ENCODE measurements around the gene LNX1. TPM values are rescaled to one million over a fixed set of nuclear protein-coding genes. Genes with fewer than 3 reads are reported as not detected.

The LNX1 gene
- total RNA-seq, 1 experiment from 2014 or later = 1.7 TPM

DNA sequence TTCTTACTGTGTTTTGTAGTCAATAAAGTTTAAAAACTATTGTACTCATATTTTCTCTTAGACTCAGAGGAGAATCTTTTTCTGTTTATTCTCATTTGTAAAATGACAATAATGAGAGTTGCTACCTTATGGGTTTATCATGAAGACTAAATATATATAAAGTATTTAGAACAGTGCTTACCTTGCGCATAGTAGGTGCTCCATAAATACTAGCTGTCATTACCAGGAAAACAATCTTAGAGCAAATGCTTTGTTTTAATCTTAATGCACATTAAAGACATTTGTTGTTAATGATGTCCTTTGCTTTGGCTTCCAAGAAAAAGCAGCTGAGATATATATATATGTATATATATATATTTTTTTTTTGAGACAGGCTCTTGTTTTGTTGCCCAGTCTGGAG lies 168.9 kb downstream of the LNX1 start:
- H3K36me3 Mint-ChIP-seq (ENCODE audit: insufficient read depth in 1 of 3, low read depth in 3 of 3) = peaks cover 3 to 13% (median 10%) of the 10 kb centered on the region in 3 experiments; a peak in 5 of 7 replicates

More for the DNA sequence above, 168.9 kb downstream of the LNX1 start:
- H3K4ac ChIP-seq (ENCODE audit: low read depth, low read length) = no peak overlapping the region
- Mint-ChIP-seq H3K4me1 (no peaks in the 10 kb centered on the region), H3K27me3 (ENCODE audit: low read depth) (no peaks in the 10 kb centered on the region), H3K9me3 (no peaks in the 10 kb centered on the region), H3K27ac (no peak overlapping the region), H3K4me3 (no peak overlapping the region)
- H3K27ac ChIP-seq (ENCODE audit: insufficient read length, low read depth, low read length) = no peak overlapping the region
- H3K14ac ChIP-seq (ENCODE audit: insufficient read depth, low read length) = no peak overlapping the region
- H3K4me1 ChIP-seq (ENCODE audit: insufficient read depth, low read length) = no peaks in the 10 kb centered on the region
- no peak overlapping the region for H3K56ac ChIP-seq (ENCODE audit: insufficient read length, low read depth, low read length)
- no peak overlapping the region for H2BK5ac ChIP-seq (ENCODE audit: insufficient read length, low read length)
- H3K23ac ChIP-seq (ENCODE audit: insufficient read length, low read depth, low read length) = no peak overlapping the region
- no peaks in the 10 kb centered on the region for H3K9me3 ChIP-seq (ENCODE audit: control insufficient read depth, low read depth, low read length)
- no peak overlapping the region for H2BK15ac ChIP-seq (ENCODE audit: low read depth, low read length)
- no peak overlapping the region for H2BK12ac ChIP-seq (ENCODE audit: insufficient read length, low read depth, low read length)
- no peaks in the 10 kb centered on the region for H3K79me1 ChIP-seq (ENCODE audit: insufficient read depth, low read depth, low read length, poor library complexity, severe bottlenecking)
- no peak overlapping the region for H4K91ac ChIP-seq (ENCODE audit: insufficient read length, low read depth, low read length)
- no peak overlapping the region for H3K18ac ChIP-seq (ENCODE audit: insufficient read length, low read depth, low read length)
- H3K4me2 ChIP-seq (ENCODE audit: insufficient read depth, insufficient read length, low read length) = no peak overlapping the region
- no peaks in the 10 kb centered on the region for H3K79me2 ChIP-seq (ENCODE audit: insufficient read depth, low read length)
- H3K23me2 ChIP-seq (ENCODE audit: insufficient read length, low read depth, low read length, poor library complexity, severe bottlenecking) = no peaks in the 10 kb centered on the region
- WGBS (ENCODE audit: extremely low coverage, insufficient read length, low lambda C conversion rate) = no CpG with 5 or more reads among the region's 1 CpG
- H4K5ac ChIP-seq (ENCODE audit: insufficient read length, low read depth, low read length) = no peak overlapping the region
- no peak overlapping the region for H2BK20ac ChIP-seq (ENCODE audit: low read depth, low read length, poor library complexity, severe bottlenecking)
- no peaks in the 10 kb centered on the region for H4K20me1 ChIP-seq (ENCODE audit: control insufficient read depth, insufficient read depth, insufficient read length)
- no peak overlapping the region for H2BK120ac ChIP-seq (ENCODE audit: low read depth, low read length, poor library complexity, severe bottlenecking)
- no peaks in the 10 kb centered on the region for H3K27me3 ChIP-seq (ENCODE audit: insufficient read depth, low read length)
- H2AK5ac ChIP-seq (ENCODE audit: insufficient read length, low read length) = no peak overlapping the region
- H4K8ac ChIP-seq (replicated peaks; ENCODE audit: insufficient read length, low read depth, low read length) = no peak overlapping the region
- no peak overlapping the region for H2AFZ ChIP-seq (ENCODE audit: low read length)
- no peak overlapping the region for H3T11ph ChIP-seq (ENCODE audit: low read length)
- TF ChIP-seq, protein P1, sequence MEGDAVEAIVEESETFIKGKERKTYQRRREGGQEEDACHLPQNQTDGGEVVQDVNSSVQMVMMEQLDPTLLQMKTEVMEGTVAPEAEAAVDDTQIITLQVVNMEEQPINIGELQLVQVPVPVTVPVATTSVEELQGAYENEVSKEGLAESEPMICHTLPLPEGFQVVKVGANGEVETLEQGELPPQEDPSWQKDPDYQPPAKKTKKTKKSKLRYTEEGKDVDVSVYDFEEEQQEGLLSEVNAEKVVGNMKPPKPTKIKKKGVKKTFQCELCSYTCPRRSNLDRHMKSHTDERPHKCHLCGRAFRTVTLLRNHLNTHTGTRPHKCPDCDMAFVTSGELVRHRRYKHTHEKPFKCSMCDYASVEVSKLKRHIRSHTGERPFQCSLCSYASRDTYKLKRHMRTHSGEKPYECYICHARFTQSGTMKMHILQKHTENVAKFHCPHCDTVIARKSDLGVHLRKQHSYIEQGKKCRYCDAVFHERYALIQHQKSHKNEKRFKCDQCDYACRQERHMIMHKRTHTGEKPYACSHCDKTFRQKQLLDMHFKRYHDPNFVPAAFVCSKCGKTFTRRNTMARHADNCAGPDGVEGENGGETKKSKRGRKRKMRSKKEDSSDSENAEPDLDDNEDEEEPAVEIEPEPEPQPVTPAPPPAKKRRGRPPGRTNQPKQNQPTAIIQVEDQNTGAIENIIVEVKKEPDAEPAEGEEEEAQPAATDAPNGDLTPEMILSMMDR (conservative IDR thresholded peaks at IDR 0.05) = no peak
- no peak overlapping the region for H3K9ac ChIP-seq (ENCODE audit: extremely low read depth, insufficient read length, low read length)
- no peak for DNase-seq
